Lung (tissue), 12 donors: Measurements from ENCODE around the gene TXLNG. TPM values are rescaled to one million over a fixed set of nuclear protein-coding genes. Genes with fewer than 3 reads are reported as not detected.

Experiments used
- ATAC-seq: fragments of 200-7000 bp; cut with Tn5 transposase; one replicate; pipeline ENCODE4 v1.9.1; 2020; ENCODE audit warnings: moderate number of reproducible peaks; ENCODE audit not compliant: insufficient read depth, low FRiP score
- DNase-seq, 3 donors: peaks; one replicate each; pipeline ENCODE4 v3.0.0-alpha.2; 2013 to 2017
- H3K27ac ChIP-seq, 2 donors: one replicate each; pipeline ENCODE4 v1.5.1; 2013; ENCODE audit warnings: mild to moderate bottlenecking in 2 of 2, moderate library complexity in 2 of 2, control low read depth in 1 of 2, inconsistent platforms in 1 of 2, low read depth in 1 of 2, low read length in 1 of 2
- H3K27me3 ChIP-seq, 3 donors: one replicate each; pipeline ENCODE4 v1.5.1; 2013; ENCODE audit warnings: low read length in 2 of 3; ENCODE audit not compliant: control insufficient read depth in 3 of 3, insufficient read depth in 3 of 3
- H3K36me3 ChIP-seq, 4 donors: one replicate each; pipeline ENCODE4 v1.5.1; 2013; ENCODE audit warnings: low read length in 4 of 4, mild to moderate bottlenecking in 1 of 4, moderate library complexity in 1 of 4; ENCODE audit not compliant: control insufficient read depth in 4 of 4, insufficient read depth in 4 of 4
- H3K4me1 ChIP-seq, 5 donors: one replicate each; pipeline ENCODE4 v1.5.1; 2013; ENCODE audit warnings: low read length in 5 of 5, mild to moderate bottlenecking in 2 of 5, moderate library complexity in 1 of 5; ENCODE audit not compliant: control insufficient read depth in 5 of 5, insufficient read depth in 5 of 5
- H3K4me3 ChIP-seq: one replicate; pipeline ENCODE4 v1.5.1; 2013; ENCODE audit warnings: mild to moderate bottlenecking, control low read depth, moderate library complexity
- H3K9ac ChIP-seq, 2 donors: one replicate each; pipeline ENCODE4 v1.5.1; 2013; ENCODE audit warnings: low read length in 2 of 2, control low read depth in 1 of 2; ENCODE audit not compliant: insufficient read depth in 1 of 2
- H3K9me3 ChIP-seq, 4 donors: one replicate each; pipeline ENCODE4 v1.5.1; 2013; ENCODE audit warnings: low read length in 3 of 4, mild to moderate bottlenecking in 1 of 4, moderate library complexity in 1 of 4; ENCODE audit not compliant: control insufficient read depth in 4 of 4, insufficient read depth in 3 of 4
- CTCF ChIP-seq: IDR thresholded peaks from 2 replicates; pipeline ENCODE4 v1.5.1; 2012; ENCODE audit warnings: mild to moderate bottlenecking; ENCODE audit errors: control extremely low read depth, extremely low read depth
- WGBS, 2 donors: extraction: QIAGEN DNeasy Blood & Tissue Kit; methylation state at CpG; one replicate each; pipeline ENCODE4 v1.1.7; 2013; 5-methylcytosine and 5-hydroxymethylcytosine counted together
- polyA plus RNA-seq, 2 donors: library from polyadenylated mRNA; stranded (reverse); fragments of 200-250 nt; gene quantifications; one replicate each; pipeline ENCODE4 v1.2.1, GENCODE V29; 2013
- total RNA-seq, 2 donors: library from RNA; depleted of rRNA in 1 of 2; stranded (reverse); fragments of >200 nt in 1 of 2; gene quantifications; one replicate each; pipeline ENCODE4 v1.2.1, GENCODE V29; 2014 to 2021
- donor health status: control.
- donor health status: control.
- donor health status: Bipolar disorder and iron deficiency.
- donor health status: healthy.
- donor health status: DM: yes; HTN: yes; CAD: no.

TXLNG gene
- total and polyA plus RNA-seq, 4 donors: 7.5 to 15.4 (median 9.6) TPM

- peaks cover 0 to 22% (median 6%) of the 10 kb centered on the region in 5 donors for H3K4me1 ChIP-seq
- DNase-seq: no peak
- H3K27ac ChIP-seq: no peak overlapping the region
- TF ChIP-seq CTCF: no peak
- H3K27me3 ChIP-seq: peaks cover 0 to 40% (median 37%) of the 10 kb centered on the region in 3 donors
- H3K36me3 ChIP-seq: peaks cover 0 to under 1% (median 0%) of the 10 kb centered on the region in 4 donors
- H3K9me3 ChIP-seq: no peaks in the 10 kb centered on the region
- ATAC-seq: no peak
- H3K9ac ChIP-seq: no peak overlapping the region
- H3K4me3 ChIP-seq: no peak overlapping the region
- 76 to 87% methylated on average over 8 of the region's 8 CpGs for WGBS, 2 donors
Observed at GRCh38 chrX:16873106-16873505, 86.8 kb downstream of the TXLNG start.

GRCh38 chrX:16874458-16875095 lies 88.3 kb downstream of the TXLNG start:
- H3K27ac ChIP-seq: no peak overlapping the region

GRCh38 chrX:16876696-16877095 lies 90.4 kb downstream of the TXLNG start:
- no peaks in the 10 kb centered on the region for H3K9me3 ChIP-seq
- no peaks in the 10 kb centered on the region for H3K36me3 ChIP-seq
- DNase-seq (no peak), ATAC-seq (no peak)
- no peak overlapping the region for H3K4me3 ChIP-seq
- no peak overlapping the region for H3K9ac ChIP-seq
- H3K27me3 ChIP-seq: peaks cover 0 to 32% (median 30%) of the 10 kb centered on the region in 3 donors
- H3K4me1 ChIP-seq: peaks cover 0 to 6% (median 0%) of the 10 kb centered on the region in 5 donors
- no peak for TF ChIP-seq CTCF
- no peak overlapping the region for H3K27ac ChIP-seq
- WGBS, 2 donors: 36 to 67% methylated on average over 1 of the region's 1 CpG

More at GRCh38 chrX:16874458-16875095, 88.3 kb downstream of the TXLNG start:
- Histone ChIP-seq H3K4me1 (peaks cover 0 to 16% (median 0%) of the 10 kb centered on the region in 5 donors), H3K27me3 (peaks cover 0 to 40% (median 30%) of the 10 kb centered on the region in 3 donors), H3K9ac (no peak overlapping the region), H3K4me3 (no peak overlapping the region), H3K9me3 (no peaks in the 10 kb centered on the region), H3K36me3 (no peaks in the 10 kb centered on the region)
- 71 to 95% methylated on average over 5 of the region's 5 CpGs for WGBS, 2 donors
- ATAC-seq: no peak
- no peak for DNase-seq
- TF ChIP-seq CTCF: no peak
